ENCODE results near the gene MORN1. TPM values are rescaled to one million over a fixed set of nuclear protein-coding genes. Genes with fewer than 3 reads are reported as not detected.
A peak's percentile ranks its signal among the peaks of the same experiment; 100 is the strongest.

Gene MORN1
- total RNA-seq, 2 experiments from 2014 or later = 8.0 to 8.5 TPM

DNA sequence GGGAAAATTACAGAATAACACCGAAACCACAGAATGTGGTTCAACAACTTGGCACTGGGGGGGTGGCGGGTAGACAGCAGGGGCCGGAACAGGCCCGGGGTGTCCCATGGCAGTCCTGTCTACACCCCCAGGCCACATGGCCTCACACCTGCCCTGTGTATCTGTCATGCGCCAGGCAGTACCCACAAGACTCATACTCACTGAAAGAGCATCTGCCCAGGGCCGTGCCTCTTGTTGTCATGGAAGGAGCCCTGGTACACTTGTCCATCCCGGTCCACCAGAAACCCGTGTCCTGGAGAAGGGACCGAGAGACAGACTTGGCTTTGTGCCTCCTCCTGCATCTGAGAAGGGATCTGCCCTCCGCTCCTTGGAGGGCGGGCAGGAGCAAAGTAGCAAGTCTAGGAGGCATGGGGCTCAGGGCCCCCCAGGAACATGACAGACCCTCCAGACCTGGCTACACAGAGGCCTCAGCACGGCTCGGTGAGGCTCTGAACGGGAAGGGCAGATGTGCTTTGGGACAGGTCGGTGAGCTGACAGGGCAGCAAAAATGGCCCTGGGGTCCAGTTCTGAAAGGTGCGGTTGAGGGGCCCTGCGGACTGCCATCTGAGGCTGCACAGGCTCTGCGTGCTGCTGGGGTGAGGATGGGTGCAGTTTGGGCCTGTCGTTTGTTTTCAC is 5.6 kb downstream of the MORN1 start:
- DNase-seq (no peak), ATAC-seq (no peak)
- no peak overlapping the region for H3K27ac Mint-ChIP-seq
- H3K27me3 Mint-ChIP-seq = no peaks in the 10 kb centered on the region
- no peaks in the 10 kb centered on the region for H3K36me3 Mint-ChIP-seq
- no peak overlapping the region for H3K4me3 Mint-ChIP-seq
- CTCF ChIA-PET = interaction anchor here (0.9 to 1.5 kb wide), 3 partner anchors 15 to 191 kb away, joined by 3 to 5 read pairs (median 3); partner anchors contain the start of gene FAAP20
- H3K9me3 Mint-ChIP-seq (ENCODE audit: low read depth) = no peaks in the 10 kb centered on the region
- H3K4me1 Mint-ChIP-seq = peaks cover 10% of the 10 kb centered on the region

DNA sequence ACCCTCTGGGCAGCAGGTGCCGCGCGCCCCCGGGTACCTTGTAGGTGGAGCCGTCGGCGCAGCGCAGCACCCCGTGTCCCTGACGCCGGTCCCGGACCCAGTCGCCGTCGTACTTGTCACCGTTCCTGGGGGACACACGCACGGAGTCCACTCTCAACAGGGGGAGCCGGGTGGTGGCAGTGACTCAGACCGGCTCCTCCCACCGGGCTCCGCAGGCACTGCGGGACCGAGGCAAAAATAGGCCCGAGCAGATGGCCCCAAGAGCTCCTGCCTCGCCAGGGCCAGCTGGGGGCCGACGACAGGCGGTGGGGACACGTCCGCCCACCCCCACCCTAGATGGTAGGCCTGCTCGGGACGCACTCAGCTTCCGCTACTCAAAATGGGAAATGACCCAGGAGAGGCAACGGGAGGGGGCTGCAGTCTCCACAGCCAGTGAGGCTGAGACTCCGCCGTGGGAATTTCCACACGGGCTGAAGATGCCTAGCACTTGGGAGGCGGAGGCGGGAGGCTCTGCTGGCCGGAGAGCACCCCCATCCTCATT is 6.3 kb downstream of the MORN1 start:
- H3K4me1 Mint-ChIP-seq = peaks cover 5% of the 10 kb centered on the region
- no peaks in the 10 kb centered on the region for H3K27me3 Mint-ChIP-seq
- CTCF ChIA-PET = interaction anchor here (1.1 to 7.1 kb wide), 3 partner anchors 15 to 188 kb away, joined by 3 to 217 read pairs (median 3); partner anchors contain the start of gene FAAP20
- H3K9me3 Mint-ChIP-seq (ENCODE audit: low read depth) = no peaks in the 10 kb centered on the region
- H3K4me3 Mint-ChIP-seq = no peak overlapping the region
- H3K27ac Mint-ChIP-seq = no peak overlapping the region
- ATAC-seq (no peak), DNase-seq (no peak)
- no peaks in the 10 kb centered on the region for H3K36me3 Mint-ChIP-seq

DNA sequence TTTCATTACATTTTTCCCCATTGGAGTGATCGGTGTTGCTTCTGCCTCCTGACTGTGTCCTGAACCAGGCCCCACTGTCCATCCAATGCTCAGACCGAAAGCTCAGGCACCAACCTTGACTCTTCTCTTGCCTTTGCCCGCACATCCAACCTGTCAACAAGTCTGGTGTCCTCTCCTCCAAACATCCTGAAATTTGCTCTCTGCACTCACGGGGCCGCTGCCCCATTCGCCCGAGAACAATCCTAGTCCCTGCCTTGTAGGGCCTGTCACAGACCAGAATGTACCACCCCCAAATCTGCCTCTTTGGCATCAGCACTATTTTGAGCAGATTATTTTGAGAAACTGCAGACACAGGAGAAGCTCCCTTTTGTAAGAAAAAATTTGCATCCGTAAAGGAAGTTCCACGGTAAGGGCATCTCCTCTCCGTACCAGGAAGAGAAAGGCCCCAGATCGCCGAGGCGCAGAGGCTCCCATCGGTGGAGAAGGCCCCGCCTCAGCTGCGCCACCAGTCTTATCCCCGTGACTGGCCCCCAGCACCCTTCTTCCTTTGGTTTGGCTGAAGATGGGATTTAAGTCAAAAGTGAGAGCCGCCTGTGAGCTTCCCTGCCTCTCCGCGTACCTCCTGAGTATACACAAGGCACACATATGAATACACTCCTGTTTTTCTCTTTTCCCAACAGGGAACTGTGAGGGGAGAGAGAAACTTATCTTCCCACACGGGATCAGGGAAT is 7.1 kb downstream of the MORN1 start:
- Mint-ChIP-seq H3K36me3 (no peaks in the 10 kb centered on the region), H3K27me3 (no peaks in the 10 kb centered on the region), H3K9me3 (ENCODE audit: low read depth) (no peaks in the 10 kb centered on the region), H3K27ac (no peak overlapping the region), H3K4me1 (peaks cover 2% of the 10 kb centered on the region), H3K4me3 (no peak overlapping the region)
- ATAC-seq = no peak
- no peak for DNase-seq
- CTCF ChIA-PET = interaction anchor here (0.7 to 7.1 kb wide), 5 partner anchors 14 to 187 kb away, joined by 3 to 217 read pairs (median 3); partner anchors contain the start of gene FAAP20

DNA sequence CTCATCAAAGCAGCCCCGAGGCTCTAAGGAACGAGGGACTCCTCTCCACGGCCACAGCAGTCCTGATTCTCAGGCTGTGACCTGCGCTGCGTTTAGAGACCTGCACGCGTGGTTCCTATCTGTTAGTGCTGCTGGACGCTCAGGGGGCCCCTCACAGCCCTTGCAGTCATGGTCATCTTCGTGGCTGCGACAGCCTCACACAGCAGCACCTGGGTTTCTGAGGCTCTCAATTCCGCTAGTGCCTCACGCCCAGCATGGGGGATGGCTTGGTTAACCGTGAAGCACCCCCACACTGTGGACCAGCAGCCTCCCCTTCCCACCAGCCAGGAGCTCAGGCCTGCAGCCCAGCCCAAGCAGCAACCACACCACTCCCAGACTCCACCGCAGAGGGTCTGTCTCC is 7.8 kb downstream of the MORN1 start:
- Mint-ChIP-seq H3K9me3 (ENCODE audit: low read depth) (no peaks in the 10 kb centered on the region), H3K4me1 (peaks cover 2% of the 10 kb centered on the region), H3K36me3 (no peaks in the 10 kb centered on the region), H3K27ac (no peak overlapping the region), H3K4me3 (no peak overlapping the region), H3K27me3 (no peaks in the 10 kb centered on the region)
- ATAC-seq (no peak), DNase-seq (no peak)
- CTCF ChIA-PET = interaction anchor here (0.6 to 7.1 kb wide), 3 partner anchors 8 to 186 kb away, joined by 3 to 217 read pairs (median 3); partner anchors contain the start of genes FAAP20, MORN1 and RER1

DNA sequence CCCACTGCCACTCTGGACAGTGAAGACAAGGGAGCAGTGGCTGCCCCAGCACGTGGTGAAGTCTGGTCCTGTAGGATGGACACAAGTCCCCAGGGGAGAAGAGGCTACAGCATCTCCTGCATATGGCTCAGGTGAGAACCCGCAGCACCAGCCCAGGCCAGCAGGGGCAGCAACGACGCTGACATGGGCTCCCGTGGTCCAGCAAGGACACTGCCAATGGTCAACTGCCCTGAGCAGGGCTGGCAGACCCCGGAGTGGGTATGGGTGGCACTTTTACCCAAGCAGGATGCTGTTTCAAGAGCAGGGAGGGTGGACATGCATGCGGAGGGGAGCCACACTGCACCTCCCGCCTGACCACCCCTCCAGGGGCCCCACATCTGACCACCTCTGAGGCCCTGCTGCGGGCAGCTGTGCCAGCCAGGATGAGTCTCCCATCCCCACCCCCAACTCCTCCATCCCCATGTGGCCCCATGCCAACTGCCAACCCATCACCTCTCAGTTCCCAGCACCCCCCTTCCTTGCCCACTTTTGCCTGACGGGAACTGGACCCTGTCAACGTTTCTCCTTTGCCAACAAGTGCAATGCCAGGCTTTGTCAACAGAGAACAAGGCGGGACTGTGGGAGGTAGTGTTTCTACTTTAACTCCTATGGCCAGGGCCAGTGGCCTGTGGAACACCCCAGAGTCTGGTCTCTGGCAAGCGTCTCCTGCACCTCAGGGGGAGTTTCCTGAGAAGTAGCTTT is 8.6 kb downstream of the MORN1 start:
- ATAC-seq (no peak), DNase-seq (peak; percentile 52)
- Mint-ChIP-seq H3K4me3 (no peak overlapping the region), H3K27me3 (no peaks in the 10 kb centered on the region), H3K27ac (no peak overlapping the region), H3K4me1 (peaks cover 2% of the 10 kb centered on the region), H3K36me3 (no peaks in the 10 kb centered on the region), H3K9me3 (ENCODE audit: low read depth) (no peaks in the 10 kb centered on the region)
- CTCF ChIA-PET = interaction anchor here (0.6 to 7.1 kb wide), 18 partner anchors 8 to 289 kb away, joined by 3 to 217 read pairs (median 6); partner anchors contain the start of genes FAAP20, MORN1 and RER1

DNA sequence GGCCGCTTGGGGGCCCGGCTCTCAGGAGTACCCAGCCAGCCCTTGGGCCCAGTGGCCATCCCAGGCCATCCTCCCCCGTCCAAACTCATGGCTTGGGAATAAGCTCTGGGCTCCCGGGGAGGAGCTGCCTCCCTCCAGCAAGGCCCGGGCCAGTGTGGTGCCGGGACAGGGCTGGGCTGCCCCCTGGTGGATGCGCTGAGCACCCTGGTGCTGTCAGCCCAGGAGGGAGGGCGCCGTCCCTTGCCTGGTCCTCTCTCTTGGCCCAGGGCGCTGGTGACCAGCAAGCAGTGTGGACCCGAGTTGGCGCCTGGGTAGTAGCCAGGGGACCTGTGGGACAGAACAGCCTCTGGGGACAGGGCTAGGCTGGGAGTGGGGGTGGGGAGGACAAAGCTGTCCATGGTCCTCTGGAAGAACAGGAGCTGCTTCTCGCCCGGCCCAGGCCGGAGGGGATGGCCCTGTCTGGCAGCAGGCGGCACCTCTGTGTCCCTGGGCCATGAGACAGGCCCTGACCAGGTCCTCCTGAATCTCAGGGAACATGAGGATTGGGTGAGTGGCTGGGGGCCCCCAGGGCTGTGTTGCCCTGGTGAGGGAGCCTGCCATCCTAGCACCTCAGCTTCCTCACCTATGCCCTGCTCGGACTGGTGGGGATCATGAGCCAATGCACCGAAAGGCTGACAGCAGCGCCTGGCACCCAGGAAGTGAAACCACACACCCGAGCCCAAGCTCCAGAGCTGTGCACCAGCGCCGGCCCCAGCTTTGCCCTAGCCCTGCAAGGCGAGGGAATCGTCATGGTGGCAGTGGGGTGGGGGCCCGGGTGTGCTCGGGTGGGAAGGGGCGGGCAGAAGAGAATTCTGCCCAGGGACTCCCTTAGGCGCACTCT is 9.4 kb downstream of the MORN1 start:
- CTCF ChIA-PET = interaction anchor here (0.6 to 7.1 kb wide), 29 partner anchors 8 to 337 kb away, joined by 3 to 217 read pairs (median 4); partner anchors contain the start of genes FAAP20, MORN1 and RER1
- DNase-seq = peak; percentile 85
- H3K4me3 Mint-ChIP-seq = no peak overlapping the region
- H3K27me3 Mint-ChIP-seq = no peaks in the 10 kb centered on the region
- no peak overlapping the region for H3K27ac Mint-ChIP-seq
- H3K9me3 Mint-ChIP-seq (ENCODE audit: low read depth) = no peaks in the 10 kb centered on the region
- H3K4me1 Mint-ChIP-seq = peaks cover 2% of the 10 kb centered on the region
- H3K36me3 Mint-ChIP-seq = no peaks in the 10 kb centered on the region
- peak; percentile 98 for ATAC-seq

DNA sequence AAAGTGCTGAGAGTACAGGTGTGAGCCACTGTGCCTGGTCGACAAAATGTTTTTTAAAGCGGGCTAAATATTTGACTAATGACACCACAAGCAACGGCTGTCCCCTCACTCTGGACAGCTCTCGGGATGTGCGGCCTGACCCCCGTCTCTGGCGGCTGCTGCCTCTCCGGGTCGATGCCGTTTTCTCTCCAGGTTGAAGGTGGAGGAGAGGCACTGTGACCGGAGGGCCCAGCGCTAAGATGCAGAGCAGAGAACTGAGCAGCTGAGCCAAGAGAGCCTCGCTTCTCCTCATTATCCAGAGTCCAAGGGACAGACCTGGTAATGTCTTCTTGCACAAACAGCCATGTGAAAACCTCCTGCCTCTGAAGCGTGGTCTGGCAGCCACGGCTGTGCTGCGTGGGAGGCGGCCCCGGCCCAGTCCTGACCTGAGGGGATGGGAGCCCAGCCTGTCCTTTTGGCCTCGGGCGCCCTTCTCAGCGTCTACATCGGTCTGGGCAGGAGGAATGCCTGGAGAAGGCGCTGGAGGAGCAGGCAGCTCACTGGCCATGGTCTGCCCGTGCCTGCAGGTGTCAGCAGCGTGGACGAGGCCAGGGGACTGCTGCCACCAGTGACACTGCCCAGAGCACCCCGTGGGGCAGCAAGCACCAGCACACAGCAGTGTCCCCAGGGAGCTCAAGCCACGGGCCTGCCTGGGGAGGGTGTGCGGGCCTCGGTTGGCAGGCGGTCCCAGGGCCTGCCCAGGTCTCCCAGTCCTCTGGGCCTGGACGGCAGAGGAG is 10.3 kb downstream of the MORN1 start:
- no peak for DNase-seq
- Mint-ChIP-seq H3K27me3 (no peaks in the 10 kb centered on the region), H3K27ac (no peak overlapping the region), H3K4me3 (no peak overlapping the region), H3K4me1 (peaks cover 2% of the 10 kb centered on the region), H3K36me3 (no peaks in the 10 kb centered on the region), H3K9me3 (ENCODE audit: low read depth) (no peaks in the 10 kb centered on the region)
- CTCF ChIA-PET = interaction anchor here (0.6 to 7.1 kb wide), 28 partner anchors 9 to 336 kb away, joined by 3 to 217 read pairs (median 4); partner anchors contain the start of genes FAAP20, MORN1 and RER1
- no peak for ATAC-seq

DNA sequence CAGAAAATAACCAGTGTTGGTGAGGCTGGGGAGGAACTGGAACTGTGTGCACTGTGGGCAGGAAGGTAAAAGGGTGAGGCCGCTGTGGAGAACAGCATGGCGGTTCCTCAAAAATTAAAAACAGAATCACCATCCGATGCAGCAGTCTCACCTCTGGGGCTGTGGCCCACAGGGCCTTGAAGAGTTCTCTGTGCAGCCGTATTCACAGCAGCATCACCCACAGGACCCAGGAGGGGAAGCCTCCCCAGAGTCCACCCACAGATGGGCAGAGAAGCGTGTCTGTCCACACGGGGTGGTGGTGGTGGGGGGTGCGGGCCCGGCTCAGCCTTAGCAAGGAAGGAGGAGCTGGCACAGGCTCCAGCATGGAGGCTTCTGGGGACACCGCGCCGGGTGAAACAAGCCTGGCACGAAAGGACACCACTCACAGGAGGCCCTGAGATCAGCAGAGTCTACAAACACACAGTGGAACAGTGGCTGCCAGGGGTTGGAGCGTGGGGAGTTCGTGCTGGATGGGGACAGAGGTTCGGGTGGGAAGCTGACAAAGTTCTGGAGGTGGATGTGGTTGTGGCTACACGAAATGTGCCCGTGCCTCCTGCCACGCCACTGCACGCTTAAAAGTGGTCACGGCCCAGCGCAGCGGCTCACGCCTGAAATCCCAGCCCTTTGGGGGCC is 11.5 kb downstream of the MORN1 start:
- CTCF ChIA-PET = interaction anchor here (1.0 to 7.1 kb wide), 3 partner anchors 10 to 183 kb away, joined by 3 to 217 read pairs (median 33); partner anchors contain the start of genes FAAP20, MORN1 and RER1
- H3K27ac Mint-ChIP-seq = no peak overlapping the region
- H3K4me1 Mint-ChIP-seq = peaks cover 2% of the 10 kb centered on the region
- DNase-seq (no peak), ATAC-seq (no peak)
- H3K4me3 Mint-ChIP-seq = no peak overlapping the region
- H3K27me3 Mint-ChIP-seq = no peaks in the 10 kb centered on the region
- H3K36me3 Mint-ChIP-seq = no peaks in the 10 kb centered on the region
- no peaks in the 10 kb centered on the region for H3K9me3 Mint-ChIP-seq (ENCODE audit: low read depth)

DNA sequence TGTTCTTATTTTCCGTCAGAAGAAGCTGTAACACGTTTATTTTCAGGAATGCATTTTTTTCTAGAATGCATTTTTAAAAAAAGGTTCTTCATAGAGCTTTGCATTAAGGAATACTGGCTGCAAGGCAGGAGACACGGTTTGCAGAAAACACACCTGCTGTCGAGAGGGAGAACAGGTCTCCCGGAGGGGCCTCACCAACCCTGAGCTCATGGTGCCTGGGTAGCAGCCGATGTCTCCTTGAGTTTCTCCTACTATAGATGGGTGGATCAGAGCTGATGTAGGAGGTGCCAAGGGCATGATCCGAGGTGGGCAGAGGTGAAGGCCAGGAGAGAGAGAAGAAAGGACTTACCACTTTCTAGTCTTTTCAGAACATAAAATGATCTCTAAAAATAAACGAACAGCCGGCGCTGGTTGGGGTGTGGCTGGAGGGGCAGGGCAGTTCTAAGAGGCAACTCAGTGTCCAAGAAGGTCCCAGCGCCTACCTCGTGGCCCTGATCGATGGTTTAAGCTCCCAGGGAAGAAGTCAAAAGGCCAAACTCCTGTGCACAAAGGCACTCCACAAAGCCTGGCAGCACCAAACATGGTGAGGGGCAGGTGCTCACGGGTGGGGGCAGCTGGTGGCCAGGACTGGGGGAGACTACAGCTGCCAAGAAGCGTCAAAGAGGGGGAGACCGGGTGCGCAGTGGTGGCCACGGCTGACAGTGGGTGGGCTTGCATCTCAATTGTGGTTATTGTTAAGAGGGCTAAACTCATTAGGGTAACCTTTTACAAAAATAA is 12.2 kb downstream of the MORN1 start:
- no peaks in the 10 kb centered on the region for H3K9me3 Mint-ChIP-seq (ENCODE audit: low read depth)
- ATAC-seq (no peak), DNase-seq (no peak)
- no peaks in the 10 kb centered on the region for H3K27me3 Mint-ChIP-seq
- H3K27ac Mint-ChIP-seq = no peak overlapping the region
- no peak overlapping the region for H3K4me3 Mint-ChIP-seq
- CTCF ChIA-PET = interaction anchor here (1.0 to 7.1 kb wide), 4 partner anchors 42 to 205 kb away, joined by 3 to 217 read pairs (median 6); partner anchors contain the start of gene FAAP20
- H3K4me1 Mint-ChIP-seq = peaks cover 2% of the 10 kb centered on the region
- H3K36me3 Mint-ChIP-seq = no peaks in the 10 kb centered on the region

DNA sequence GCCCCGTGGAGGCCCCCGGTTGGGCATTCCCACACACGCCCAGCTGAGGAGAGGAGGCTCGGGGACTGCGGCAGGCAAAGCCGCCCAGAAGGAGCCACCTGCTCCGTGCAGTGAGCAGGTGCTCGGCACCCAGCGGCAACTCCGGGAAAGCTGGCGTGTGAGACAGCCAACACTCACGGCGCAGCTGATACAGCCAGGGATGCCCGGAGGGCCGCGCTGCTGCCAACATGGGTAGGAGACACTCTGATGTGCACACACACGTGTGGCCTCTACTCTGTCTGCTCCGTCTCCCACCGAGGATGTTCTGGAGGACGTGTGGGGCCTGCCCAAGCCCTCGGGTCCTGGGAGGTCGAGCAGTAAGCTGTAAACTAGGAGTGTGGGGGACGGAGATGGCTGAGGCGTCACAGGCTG is 12.9 kb downstream of the MORN1 start:
- CTCF ChIA-PET = interaction anchor here (1.0 to 7.1 kb wide), 4 partner anchors 41 to 204 kb away, joined by 3 to 217 read pairs (median 6); partner anchors contain the start of gene FAAP20
- ATAC-seq = no peak
- H3K9me3 Mint-ChIP-seq (ENCODE audit: low read depth) = no peaks in the 10 kb centered on the region

More for the DNA sequence above, 12.9 kb downstream of the MORN1 start:
- Mint-ChIP-seq H3K27ac (no peak overlapping the region), H3K36me3 (no peaks in the 10 kb centered on the region), H3K4me3 (no peak overlapping the region), H3K4me1 (peaks cover 2% of the 10 kb centered on the region), H3K27me3 (no peaks in the 10 kb centered on the region)
- DNase-seq = no peak

Data from activated CD8-positive, alpha-beta memory T cell treated with anti-CD3 and anti-CD28 coated beads, Interleukin-2, amount 10 ng/mL, durations not matched to agents 7 days and 5 days (primary cell).